HEK293 (cell line): ENCODE results near the gene USP30.

Experiments used
- CTCF ChIP-seq: fragments of 450-650 bp; formaldehyde crosslinking; IDR thresholded peaks from 2 replicates; pipeline ENCODE4 v1.5.1; 2016; ENCODE audit warnings: missing biosample characterization, missing genetic modification characterization
- GLIS2 ChIP-seq: fragments of 450-650 bp; formaldehyde crosslinking; IDR thresholded peaks from 2 replicates; pipeline ENCODE4 v1.5.1; 2016; ENCODE audit warnings: missing biosample characterization, missing genetic modification characterization
- HOXA7 ChIP-seq: sonication (generic); formaldehyde crosslinking; IDR thresholded peaks from 2 replicates; pipeline ENCODE4 v1.8.1; 2022; ENCODE audit warnings: missing genetic modification reagents, borderline replicate concordance
- HOXC10 ChIP-seq: sonication (generic); formaldehyde crosslinking; IDR thresholded peaks from 2 replicates; pipeline ENCODE4 v1.8.1; 2023; ENCODE audit warnings: mild to moderate bottlenecking, missing genetic modification reagents
- KLF1 ChIP-seq: fragments of 450-650 bp; formaldehyde crosslinking; IDR thresholded peaks from 2 replicates; pipeline ENCODE4 v1.5.1; 2016; ENCODE audit warnings: missing biosample characterization, missing genetic modification characterization
- YY1 ChIP-seq: fragments of 450-650 bp; formaldehyde crosslinking; IDR thresholded peaks from 2 replicates; pipeline ENCODE4 v1.5.1; 2018; ENCODE audit warnings: missing biosample characterization, missing genetic modification characterization
- ZNF239 ChIP-seq: fragments of 450-650 bp; formaldehyde crosslinking; IDR thresholded peaks from 2 replicates; pipeline ENCODE4 v1.5.1; 2016; ENCODE audit warnings: missing biosample characterization, missing genetic modification characterization
- ZNF704 ChIP-seq: fragments of 450-650 bp; formaldehyde crosslinking; IDR thresholded peaks from 2 replicates; pipeline ENCODE4 v1.5.1; 2016; ENCODE audit warnings: missing biosample characterization, missing genetic modification characterization
- TF ChIP-seq, protein P1 (sequence below): fragments of 450-650 bp; formaldehyde crosslinking; IDR thresholded peaks from 2 replicates; pipeline ENCODE4 v1.5.1; 2016; ENCODE audit warnings: missing biosample characterization, missing genetic modification characterization, low read depth
- TF ChIP-seq, protein P2 (sequence below): fragments of 450-650 bp; formaldehyde crosslinking; IDR thresholded peaks from 2 replicates; pipeline ENCODE4 v1.5.1; 2016; ENCODE audit warnings: missing biosample characterization, missing genetic modification characterization

DNA sequence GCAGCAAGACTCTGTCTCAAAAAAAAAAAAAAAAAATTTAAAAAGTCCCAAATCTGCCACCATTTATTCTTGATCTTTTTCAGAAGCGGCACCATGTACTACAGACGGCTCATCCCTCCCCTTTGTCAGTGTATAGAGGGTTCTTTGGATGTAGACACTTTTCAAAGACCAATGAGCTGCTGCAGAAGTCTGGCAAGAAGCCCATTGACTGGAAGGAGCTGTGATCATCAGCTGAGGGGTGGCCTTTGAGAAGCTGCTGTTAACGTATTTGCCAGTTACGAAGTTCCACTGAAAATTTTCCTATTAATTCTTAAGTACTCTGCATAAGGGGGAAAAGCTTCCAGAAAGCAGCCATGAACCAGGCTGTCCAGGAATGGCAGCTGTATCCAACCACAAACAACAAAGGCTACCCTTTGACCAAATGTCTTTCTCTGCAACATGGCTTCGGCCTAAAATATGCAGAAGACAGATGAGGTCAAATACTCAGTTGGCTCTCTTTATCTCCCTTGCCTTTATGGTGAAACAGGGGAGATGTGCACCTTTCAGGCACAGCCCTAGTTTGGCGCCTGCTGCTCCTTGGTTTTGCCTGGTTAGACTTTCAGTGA lies 57.5 kb downstream of the USP30 start:
- no peak for TF ChIP-seq CTCF (tag by site-specific recombination)
- TF ChIP-seq HOXA7 (CRISPR knock-in tag) = no peak
- no peak for TF ChIP-seq GLIS2 (tag by site-specific recombination)
- TF ChIP-seq, protein P1, sequence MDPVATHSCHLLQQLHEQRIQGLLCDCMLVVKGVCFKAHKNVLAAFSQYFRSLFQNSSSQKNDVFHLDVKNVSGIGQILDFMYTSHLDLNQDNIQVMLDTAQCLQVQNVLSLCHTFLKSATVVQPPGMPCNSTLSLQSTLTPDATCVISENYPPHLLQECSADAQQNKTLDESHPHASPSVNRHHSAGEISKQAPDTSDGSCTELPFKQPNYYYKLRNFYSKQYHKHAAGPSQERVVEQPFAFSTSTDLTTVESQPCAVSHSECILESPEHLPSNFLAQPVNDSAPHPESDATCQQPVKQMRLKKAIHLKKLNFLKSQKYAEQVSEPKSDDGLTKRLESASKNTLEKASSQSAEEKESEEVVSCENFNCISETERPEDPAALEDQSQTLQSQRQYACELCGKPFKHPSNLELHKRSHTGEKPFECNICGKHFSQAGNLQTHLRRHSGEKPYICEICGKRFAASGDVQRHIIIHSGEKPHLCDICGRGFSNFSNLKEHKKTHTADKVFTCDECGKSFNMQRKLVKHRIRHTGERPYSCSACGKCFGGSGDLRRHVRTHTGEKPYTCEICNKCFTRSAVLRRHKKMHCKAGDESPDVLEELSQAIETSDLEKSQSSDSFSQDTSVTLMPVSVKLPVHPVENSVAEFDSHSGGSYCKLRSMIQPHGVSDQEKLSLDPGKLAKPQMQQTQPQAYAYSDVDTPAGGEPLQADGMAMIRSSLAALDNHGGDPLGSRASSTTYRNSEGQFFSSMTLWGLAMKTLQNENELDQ (tag by site-specific recombination) = no peak
- TF ChIP-seq, protein P2, sequence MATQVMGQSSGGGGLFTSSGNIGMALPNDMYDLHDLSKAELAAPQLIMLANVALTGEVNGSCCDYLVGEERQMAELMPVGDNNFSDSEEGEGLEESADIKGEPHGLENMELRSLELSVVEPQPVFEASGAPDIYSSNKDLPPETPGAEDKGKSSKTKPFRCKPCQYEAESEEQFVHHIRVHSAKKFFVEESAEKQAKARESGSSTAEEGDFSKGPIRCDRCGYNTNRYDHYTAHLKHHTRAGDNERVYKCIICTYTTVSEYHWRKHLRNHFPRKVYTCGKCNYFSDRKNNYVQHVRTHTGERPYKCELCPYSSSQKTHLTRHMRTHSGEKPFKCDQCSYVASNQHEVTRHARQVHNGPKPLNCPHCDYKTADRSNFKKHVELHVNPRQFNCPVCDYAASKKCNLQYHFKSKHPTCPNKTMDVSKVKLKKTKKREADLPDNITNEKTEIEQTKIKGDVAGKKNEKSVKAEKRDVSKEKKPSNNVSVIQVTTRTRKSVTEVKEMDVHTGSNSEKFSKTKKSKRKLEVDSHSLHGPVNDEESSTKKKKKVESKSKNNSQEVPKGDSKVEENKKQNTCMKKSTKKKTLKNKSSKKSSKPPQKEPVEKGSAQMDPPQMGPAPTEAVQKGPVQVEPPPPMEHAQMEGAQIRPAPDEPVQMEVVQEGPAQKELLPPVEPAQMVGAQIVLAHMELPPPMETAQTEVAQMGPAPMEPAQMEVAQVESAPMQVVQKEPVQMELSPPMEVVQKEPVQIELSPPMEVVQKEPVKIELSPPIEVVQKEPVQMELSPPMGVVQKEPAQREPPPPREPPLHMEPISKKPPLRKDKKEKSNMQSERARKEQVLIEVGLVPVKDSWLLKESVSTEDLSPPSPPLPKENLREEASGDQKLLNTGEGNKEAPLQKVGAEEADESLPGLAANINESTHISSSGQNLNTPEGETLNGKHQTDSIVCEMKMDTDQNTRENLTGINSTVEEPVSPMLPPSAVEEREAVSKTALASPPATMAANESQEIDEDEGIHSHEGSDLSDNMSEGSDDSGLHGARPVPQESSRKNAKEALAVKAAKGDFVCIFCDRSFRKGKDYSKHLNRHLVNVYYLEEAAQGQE (tag by site-specific recombination) = no peak
- no peak for TF ChIP-seq YY1 (tag by site-specific recombination)
- TF ChIP-seq ZNF239 = no peak
- TF ChIP-seq KLF1 (tag by site-specific recombination) = no peak
- no peak for TF ChIP-seq HOXC10 (CRISPR knock-in tag)
- TF ChIP-seq ZNF704 = no peak
